Measurements from ENCODE around the gene UROC1. TPM values are rescaled to one million over a fixed set of nuclear protein-coding genes. Genes with fewer than 3 reads are reported as not detected.
A peak's percentile ranks its signal among the peaks of the same experiment; 100 is the strongest.

The UROC1 gene
- total RNA-seq, 1 donor: not detected

DNA sequence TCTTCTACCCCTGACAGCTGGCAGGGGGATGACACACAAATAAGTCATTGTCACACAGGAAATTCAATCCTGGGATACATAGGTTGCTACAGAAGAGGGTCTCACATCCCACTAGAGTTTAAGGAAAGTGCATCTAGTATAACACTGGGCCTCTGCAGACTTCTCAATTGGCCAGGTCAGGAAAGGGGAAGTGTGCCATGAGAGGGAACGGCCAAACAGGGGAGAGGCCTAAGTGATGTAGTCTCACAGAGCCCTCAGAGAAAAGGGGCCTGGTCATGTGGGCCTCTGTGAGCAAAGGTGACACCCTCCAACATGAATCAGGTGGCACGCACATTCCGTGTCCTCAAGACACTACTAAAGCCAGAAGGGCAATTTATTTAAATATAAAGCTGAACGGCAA, 53.1 kb downstream of the UROC1 start:
- H4K20me1 ChIP-seq (ENCODE audit: insufficient read depth, low read length): peaks cover 44% of the 10 kb centered on the region
- peaks cover 62% of the 10 kb centered on the region for H3K79me2 ChIP-seq (ENCODE audit: insufficient read depth, low read length)
- no peaks in the 10 kb centered on the region for H3K4me1 ChIP-seq (ENCODE audit: insufficient read depth, low read length)
- no peaks in the 10 kb centered on the region for H3K9me3 ChIP-seq (ENCODE audit: low read depth, low read length)
- H3K27ac ChIP-seq (ENCODE audit: low read depth, low read length): no peak overlapping the region
- TF ChIP-seq, protein P1, sequence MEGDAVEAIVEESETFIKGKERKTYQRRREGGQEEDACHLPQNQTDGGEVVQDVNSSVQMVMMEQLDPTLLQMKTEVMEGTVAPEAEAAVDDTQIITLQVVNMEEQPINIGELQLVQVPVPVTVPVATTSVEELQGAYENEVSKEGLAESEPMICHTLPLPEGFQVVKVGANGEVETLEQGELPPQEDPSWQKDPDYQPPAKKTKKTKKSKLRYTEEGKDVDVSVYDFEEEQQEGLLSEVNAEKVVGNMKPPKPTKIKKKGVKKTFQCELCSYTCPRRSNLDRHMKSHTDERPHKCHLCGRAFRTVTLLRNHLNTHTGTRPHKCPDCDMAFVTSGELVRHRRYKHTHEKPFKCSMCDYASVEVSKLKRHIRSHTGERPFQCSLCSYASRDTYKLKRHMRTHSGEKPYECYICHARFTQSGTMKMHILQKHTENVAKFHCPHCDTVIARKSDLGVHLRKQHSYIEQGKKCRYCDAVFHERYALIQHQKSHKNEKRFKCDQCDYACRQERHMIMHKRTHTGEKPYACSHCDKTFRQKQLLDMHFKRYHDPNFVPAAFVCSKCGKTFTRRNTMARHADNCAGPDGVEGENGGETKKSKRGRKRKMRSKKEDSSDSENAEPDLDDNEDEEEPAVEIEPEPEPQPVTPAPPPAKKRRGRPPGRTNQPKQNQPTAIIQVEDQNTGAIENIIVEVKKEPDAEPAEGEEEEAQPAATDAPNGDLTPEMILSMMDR (IDR thresholded peaks at IDR 0.05; ENCODE audit: extremely low read depth, low read depth, low read length): no peak
- no peak for DNase-seq (ENCODE audit: insufficient read length, low spot score, missing footprints)
- H2AFZ ChIP-seq (ENCODE audit: low read length): no peak overlapping the region
- no peak overlapping the region for H3K4me2 ChIP-seq (ENCODE audit: insufficient read depth, low read length)
- H3K36me3 ChIP-seq (ENCODE audit: insufficient read depth, low read length): peaks cover 86% of the 10 kb centered on the region
- H3K4me3 ChIP-seq (ENCODE audit: insufficient read depth, low read length): no peak overlapping the region
- H3K27me3 ChIP-seq (ENCODE audit: insufficient read depth, low read length): no peaks in the 10 kb centered on the region

DNA sequence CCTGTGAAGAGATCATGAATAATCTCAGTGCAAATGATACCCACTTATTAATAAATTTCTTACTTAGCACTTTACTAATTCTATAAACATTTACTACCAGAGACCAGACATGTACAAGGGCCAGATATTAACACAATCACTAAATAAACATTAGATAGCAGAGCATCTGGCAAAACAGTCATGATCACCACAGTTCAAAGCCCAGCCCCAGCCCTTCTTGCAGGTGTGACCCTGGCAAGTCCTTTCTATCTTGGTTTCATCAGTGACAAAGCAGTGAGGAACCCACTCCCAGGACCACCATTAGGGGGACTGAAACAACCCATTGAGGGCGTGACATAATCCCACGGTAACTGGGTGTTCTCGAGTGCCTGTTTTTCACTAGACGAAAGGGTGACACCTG, 53.5 kb downstream of the UROC1 start:
- H3K27me3 ChIP-seq (ENCODE audit: insufficient read depth, low read length): no peaks in the 10 kb centered on the region
- peaks cover 61% of the 10 kb centered on the region for H3K79me2 ChIP-seq (ENCODE audit: insufficient read depth, low read length)
- H4K20me1 ChIP-seq (ENCODE audit: insufficient read depth, low read length): peaks cover 47% of the 10 kb centered on the region
- TF ChIP-seq, protein P1 (IDR thresholded peaks at IDR 0.05; ENCODE audit: extremely low read depth, low read depth, low read length): no peak
- no peaks in the 10 kb centered on the region for H3K4me1 ChIP-seq (ENCODE audit: insufficient read depth, low read length)
- no peaks in the 10 kb centered on the region for H3K9me3 ChIP-seq (ENCODE audit: low read depth, low read length)
- no peak overlapping the region for H2AFZ ChIP-seq (ENCODE audit: low read length)
- H3K4me2 ChIP-seq (ENCODE audit: insufficient read depth, low read length): no peak overlapping the region
- H3K4me3 ChIP-seq (ENCODE audit: insufficient read depth, low read length): no peak overlapping the region
- H3K27ac ChIP-seq (ENCODE audit: low read depth, low read length): no peak overlapping the region
- no peak for DNase-seq (ENCODE audit: insufficient read length, low spot score, missing footprints)
- peaks cover 86% of the 10 kb centered on the region for H3K36me3 ChIP-seq (ENCODE audit: insufficient read depth, low read length)

DNA sequence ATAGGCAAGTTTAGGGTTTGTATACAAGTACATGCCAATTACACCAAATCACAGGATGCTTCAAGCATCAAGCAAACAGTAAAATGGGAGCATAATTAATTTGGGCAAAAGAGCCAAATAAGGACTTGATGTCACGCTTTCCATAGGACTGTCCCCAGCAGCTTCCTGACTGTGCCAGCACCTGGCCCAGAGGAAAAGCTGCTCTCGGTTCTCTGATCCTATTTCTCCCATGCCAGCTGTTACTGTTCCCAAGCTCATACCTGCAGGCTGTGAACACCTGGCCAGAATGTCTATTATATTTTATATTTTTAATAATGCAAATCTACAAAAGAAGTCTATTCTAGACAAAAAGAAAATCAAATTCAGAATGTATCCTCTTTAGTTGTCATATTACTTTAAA, 54.1 kb downstream of the UROC1 start:
- H3K27ac ChIP-seq (ENCODE audit: low read depth, low read length): no peak overlapping the region
- peak; percentile 58 for DNase-seq (ENCODE audit: insufficient read length, low spot score, missing footprints)
- H2AFZ ChIP-seq (ENCODE audit: low read length): no peak overlapping the region
- no peak overlapping the region for H3K4me3 ChIP-seq (ENCODE audit: insufficient read depth, low read length)
- no peaks in the 10 kb centered on the region for H3K9me3 ChIP-seq (ENCODE audit: low read depth, low read length)
- H3K36me3 ChIP-seq (ENCODE audit: insufficient read depth, low read length): peaks cover 86% of the 10 kb centered on the region
- TF ChIP-seq, protein P1 (IDR thresholded peaks at IDR 0.05; ENCODE audit: extremely low read depth, low read depth, low read length): no peak
- no peaks in the 10 kb centered on the region for H3K4me1 ChIP-seq (ENCODE audit: insufficient read depth, low read length)
- H3K4me2 ChIP-seq (ENCODE audit: insufficient read depth, low read length): no peak overlapping the region
- H4K20me1 ChIP-seq (ENCODE audit: insufficient read depth, low read length): peaks cover 46% of the 10 kb centered on the region
- no peaks in the 10 kb centered on the region for H3K27me3 ChIP-seq (ENCODE audit: insufficient read depth, low read length)
- H3K79me2 ChIP-seq (ENCODE audit: insufficient read depth, low read length): peaks cover 56% of the 10 kb centered on the region

DNA sequence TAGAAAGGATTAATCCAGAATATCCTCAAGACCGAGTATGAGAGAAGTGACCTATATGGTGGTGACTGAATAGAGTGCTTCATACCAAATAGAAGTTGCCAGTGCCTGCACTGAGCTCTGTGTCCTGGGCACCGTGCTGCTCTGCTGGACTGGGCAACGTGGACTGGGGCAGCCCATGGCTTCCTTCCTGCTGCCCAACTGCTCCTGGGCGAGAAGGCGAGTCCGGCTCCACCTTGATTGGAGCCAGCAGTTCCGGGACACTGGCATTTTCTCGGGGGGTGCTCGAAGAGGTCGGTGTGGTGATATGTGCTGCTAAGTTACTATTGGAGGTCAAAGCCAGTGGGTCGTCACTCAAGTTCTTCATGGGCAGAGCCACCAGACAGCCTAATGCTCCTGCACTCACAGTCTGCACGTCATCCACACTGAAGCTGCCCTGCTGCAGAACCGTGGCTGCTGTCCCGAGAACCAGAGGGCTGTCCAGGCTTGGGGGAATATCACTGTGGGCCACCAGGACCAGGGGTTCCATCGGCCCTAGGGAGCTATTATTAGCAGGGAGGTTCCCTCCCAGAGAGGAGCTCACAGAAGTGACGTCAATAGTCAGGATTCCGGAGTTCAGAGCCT, 56.0 kb downstream of the UROC1 start:
- H3K79me2 ChIP-seq (ENCODE audit: insufficient read depth, low read length): peaks cover 50% of the 10 kb centered on the region
- no peak overlapping the region for H3K27ac ChIP-seq (ENCODE audit: low read depth, low read length)
- TF ChIP-seq, protein P1 (IDR thresholded peaks at IDR 0.05; ENCODE audit: extremely low read depth, low read depth, low read length): no peak
- no peak overlapping the region for H3K4me2 ChIP-seq (ENCODE audit: insufficient read depth, low read length)
- no peaks in the 10 kb centered on the region for H3K4me1 ChIP-seq (ENCODE audit: insufficient read depth, low read length)
- peaks cover 80% of the 10 kb centered on the region for H3K36me3 ChIP-seq (ENCODE audit: insufficient read depth, low read length)
- H3K27me3 ChIP-seq (ENCODE audit: insufficient read depth, low read length): no peaks in the 10 kb centered on the region
- no peak overlapping the region for H3K4me3 ChIP-seq (ENCODE audit: insufficient read depth, low read length)
- no peak overlapping the region for H2AFZ ChIP-seq (ENCODE audit: low read length)
- peaks cover 36% of the 10 kb centered on the region for H4K20me1 ChIP-seq (ENCODE audit: insufficient read depth, low read length)
- no peaks in the 10 kb centered on the region for H3K9me3 ChIP-seq (ENCODE audit: low read depth, low read length)
- DNase-seq (ENCODE audit: insufficient read length, low spot score, missing footprints): no peak
